MM.1S (cell line): ENCODE data around the gene AQP10.

ENCODE experiments used
- EZH2 ChIP-seq: fragments of 300-600 bp; sonication (generic); optimal IDR thresholded peaks from 2 replicates; pipeline ENCODE3; 2017; ENCODE audit warnings: low read depth, mild to moderate bottlenecking, antibody characterized with exemption, low read length, mixed read lengths
- EZH2phosphoT487 ChIP-seq: fragments of 300-600 bp; sonication (generic); IDR thresholded peaks from 2 replicates; pipeline ENCODE4 v1.6.1; 2018; ENCODE audit warnings: antibody characterized with exemption, low read length
- TF ChIP-seq, protein P1 (sequence below): fragments of 300-600 bp; sonication (generic); IDR thresholded peaks from 2 replicates; pipeline ENCODE4 v1.5.1; 2016; ENCODE audit warnings: antibody characterized with exemption, low read length, mixed read lengths

DNA sequence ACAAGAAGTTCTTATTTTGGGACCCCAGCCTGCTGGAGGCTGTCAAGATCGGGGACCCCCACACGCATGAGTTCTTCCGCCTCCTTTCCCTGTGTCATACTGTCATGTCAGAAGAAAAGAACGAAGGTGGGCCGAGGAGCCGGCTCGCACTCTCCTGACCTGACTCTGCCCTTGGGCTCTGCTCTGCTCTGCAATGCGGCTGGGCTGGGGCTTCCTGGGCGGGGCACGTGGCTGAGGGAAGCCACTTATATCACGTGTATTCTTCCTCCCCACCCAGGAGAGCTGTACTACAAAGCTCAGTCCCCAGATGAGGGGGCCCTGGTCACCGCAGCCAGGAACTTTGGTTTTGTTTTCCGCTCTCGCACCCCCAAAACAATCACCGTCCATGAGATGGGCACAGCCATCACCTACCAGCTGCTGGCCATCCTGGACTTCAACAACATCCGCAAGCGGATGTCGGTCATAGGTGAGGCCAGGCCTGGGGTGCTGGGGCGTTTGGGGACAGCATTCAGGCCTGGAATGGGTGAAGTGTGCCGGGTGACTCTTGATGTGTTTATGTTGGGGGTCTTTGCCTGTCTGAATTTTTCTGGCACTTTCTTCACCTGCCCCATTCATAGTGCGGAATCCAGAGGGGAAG lies 22.1 kb downstream of the AQP10 start:
- TF ChIP-seq EZH2 (no peak), EZH2phosphoT487 (no peak)
- TF ChIP-seq, protein P1, sequence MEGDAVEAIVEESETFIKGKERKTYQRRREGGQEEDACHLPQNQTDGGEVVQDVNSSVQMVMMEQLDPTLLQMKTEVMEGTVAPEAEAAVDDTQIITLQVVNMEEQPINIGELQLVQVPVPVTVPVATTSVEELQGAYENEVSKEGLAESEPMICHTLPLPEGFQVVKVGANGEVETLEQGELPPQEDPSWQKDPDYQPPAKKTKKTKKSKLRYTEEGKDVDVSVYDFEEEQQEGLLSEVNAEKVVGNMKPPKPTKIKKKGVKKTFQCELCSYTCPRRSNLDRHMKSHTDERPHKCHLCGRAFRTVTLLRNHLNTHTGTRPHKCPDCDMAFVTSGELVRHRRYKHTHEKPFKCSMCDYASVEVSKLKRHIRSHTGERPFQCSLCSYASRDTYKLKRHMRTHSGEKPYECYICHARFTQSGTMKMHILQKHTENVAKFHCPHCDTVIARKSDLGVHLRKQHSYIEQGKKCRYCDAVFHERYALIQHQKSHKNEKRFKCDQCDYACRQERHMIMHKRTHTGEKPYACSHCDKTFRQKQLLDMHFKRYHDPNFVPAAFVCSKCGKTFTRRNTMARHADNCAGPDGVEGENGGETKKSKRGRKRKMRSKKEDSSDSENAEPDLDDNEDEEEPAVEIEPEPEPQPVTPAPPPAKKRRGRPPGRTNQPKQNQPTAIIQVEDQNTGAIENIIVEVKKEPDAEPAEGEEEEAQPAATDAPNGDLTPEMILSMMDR = no peak
